Dedifferentiated amniotic fluid mesenchymal stem cell (primary cell): ENCODE measurements around the gene MAD1L1.

ENCODE experiments used
- DNase-seq: peaks from one replicate; pipeline ENCODE4 v3.0.0-alpha.2; 2016; ENCODE audit errors: extremely low spot score

The MAD1L1 gene

DNA sequence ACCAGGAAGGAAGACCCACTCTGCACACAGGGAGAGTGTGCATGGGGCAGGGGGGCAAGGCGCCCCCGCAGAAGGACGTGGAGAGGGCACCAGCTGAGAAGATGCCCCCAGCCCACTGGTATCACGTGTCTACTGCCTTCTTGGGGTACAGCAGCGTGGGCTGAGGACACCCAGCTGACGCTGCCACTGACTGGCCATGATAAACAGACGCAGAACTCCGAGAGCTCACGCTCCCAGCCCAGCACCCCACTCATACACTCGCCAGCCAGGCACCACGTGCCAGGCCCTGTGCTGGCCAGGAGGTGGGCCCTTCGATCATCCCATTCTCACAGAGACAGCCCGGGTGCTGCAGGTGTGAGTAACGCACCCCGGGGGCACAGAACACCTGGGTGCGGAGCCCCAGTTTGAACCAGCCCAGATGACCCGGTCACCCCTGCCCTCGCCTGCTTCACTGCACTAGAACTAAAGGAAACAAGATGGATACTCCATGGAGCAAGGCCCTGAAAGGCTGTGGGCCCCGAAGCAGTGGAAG, 199.8 kb downstream of the MAD1L1 start:
- DNase-seq, result no peak

DNA sequence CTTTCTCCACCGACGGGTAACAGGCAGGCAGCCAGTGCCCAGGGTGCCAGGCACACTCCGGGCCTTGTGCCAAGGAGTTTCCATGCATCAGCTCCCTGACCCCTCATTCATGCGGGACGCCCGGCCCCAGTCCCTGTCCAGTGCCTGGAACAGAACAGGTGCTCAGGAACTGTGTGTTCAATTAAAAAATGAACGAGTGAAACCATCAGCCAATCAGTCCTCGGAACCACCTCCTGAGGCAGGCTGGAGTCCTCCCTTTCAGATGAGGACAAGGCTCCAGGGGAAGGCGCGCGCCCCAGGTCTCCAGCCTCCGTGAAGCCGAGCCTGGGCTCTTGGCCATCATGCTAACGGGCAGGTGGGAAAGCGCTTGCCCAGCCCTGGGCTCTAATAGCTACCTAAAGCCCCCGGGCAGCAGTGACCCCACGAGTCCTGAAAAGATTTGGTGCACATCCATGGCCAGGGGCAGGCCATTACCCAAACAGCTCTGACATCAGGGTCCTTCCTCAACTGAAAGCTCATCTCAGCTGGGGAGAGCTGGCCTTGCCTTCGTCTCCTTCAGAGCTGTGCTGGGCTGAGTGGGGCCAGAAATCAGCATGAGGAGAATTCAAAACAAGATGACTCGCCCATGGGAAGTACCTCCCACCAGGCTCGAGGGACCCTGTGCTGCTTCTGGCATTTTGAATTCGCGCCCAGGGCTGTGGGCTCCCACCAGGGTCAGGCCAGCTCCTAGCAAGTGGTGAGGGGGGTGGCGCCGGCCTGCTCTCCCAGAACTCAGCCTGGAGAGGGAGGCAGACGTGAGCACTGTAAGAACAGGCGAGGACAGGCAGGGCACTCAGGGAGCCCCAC, 200.5 kb downstream of the MAD1L1 start:
- DNase-seq, result no peak

DNA sequence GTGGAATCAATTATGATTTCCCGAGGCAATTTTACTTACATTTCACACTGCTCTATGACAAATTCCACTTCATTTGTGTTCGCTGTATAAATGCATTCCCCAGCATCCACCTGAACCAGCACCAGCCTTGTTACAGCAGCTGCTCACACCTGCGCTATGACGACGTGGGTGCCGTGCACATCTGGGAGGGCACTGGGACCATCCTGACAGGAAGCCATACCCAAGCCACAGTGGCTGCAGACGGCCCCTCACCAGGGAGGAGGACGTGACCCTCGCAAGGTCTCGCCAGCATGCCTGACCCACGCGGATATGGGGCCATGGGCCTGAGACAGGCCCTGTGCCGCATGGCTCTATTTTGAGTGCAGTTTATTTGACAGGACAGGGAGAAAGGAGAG, 201.3 kb downstream of the MAD1L1 start:
- DNase-seq, result no peak

DNA sequence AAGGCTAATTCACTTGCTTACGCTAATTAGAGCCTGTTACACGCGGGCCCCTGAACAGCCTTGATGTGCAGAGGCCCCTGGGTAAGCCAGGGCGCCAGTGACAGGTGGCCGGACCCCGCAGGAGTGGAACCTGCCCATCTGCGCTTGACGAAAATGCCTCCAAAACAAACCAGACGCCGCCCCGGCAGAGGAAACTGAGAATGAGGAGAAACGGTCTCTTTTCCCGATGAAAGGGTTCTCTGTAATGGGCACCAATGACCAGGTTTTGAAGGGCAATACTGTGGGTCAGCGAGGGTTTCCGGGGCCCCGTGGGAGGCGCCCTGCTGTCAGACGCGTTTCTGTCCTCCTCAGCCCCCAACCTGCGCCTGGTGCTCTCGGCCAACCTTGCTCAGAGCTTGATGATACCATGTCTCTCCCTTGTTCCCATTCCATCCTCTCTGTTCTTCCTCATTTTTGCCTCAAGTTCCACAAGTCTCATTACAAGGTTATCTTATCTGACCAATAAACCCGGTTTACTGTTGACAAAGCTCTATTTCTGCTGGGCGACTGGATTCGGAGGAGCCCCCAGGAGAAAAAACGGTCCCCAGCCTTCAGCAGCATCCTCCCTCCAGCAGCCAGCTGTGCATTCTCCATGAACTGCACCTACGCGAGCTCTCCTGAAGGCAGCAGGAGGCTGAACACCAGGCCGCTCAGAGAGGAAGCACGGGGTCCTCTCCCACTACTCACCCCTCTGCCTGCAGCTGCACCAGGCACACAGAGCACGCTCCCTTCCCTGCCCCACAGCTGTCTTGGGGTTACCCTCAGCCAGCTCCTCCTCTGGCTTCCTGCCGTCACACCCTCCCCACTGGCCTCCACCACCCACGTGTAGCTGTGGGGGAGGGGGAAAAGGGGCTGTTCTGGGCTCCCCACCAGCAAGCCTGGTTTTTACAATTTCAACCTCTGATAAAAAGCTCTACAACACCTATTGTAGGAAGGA, 202.0 kb downstream of the MAD1L1 start:
- DNase-seq, result no peak

DNA sequence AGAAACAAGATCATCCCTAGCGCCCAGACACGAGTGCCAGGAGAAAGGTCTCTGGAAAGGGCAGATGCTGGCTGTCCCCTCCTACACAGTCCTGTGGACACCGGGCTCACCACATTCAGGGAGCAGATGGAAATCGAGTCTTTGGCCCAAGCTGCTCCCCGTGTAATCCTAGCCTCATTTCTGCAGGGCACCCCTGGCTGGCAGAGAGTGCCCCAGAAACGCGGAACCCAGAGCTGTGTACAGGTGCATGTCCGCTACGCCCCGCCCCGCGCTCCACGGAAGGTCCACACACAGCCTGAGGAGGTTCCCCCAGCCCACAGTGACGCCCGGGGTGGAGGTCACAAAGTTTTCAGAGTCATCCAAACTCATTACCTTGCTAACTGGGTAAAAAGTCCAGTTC, 202.8 kb downstream of the MAD1L1 start:
- DNase-seq, result no peak

DNA sequence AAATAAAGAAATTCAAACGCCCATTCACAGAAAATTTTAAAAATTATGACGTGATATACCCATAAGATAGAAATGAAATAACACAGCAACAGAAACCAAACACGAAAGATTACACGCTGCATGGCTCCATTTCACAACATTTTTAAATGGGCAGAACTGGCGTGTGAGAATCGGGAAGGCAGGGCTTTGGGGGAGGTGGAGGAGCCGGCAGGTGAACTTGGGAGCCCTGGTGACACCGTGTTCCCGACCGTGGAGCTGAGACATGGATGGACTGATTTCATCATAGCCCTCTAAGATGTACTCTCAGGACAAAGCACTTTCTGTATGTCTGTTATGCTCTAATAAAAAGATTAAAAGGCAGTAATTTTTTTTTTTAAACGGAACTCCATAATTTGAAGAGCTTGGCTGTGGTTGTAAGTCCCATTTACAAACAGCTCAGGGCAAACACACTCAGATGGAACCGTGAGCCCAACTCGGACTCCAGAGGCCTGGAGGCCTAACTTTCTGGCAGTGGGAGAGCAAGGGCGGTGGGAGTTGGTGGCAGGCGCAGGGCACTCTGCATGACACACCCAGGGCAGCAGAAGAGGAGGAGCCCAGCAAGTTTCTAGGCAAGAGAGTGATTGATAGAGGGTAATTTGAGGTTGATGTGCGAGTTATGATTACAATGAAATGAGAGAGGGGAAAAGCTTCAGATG, 203.4 kb downstream of the MAD1L1 start:
- DNase-seq, result no peak

DNA sequence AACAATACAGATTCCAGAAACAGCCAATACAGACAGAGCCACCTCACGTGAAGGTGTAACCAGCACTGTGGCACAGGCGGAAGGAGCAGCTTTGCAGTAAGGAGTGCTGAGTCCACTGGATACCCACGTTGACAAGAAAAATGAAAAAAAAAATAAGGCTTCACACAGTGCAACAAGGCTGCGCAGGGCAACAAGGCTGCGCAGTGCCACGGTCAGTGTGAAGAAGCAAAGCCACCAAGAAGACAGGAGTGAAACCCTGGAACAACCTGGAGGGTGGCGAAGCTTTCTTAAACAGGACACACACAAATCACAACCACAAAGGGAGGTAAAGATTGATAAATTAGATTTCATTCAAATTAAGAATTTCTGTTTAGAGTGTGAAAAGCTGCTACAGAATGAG, 204.0 kb downstream of the MAD1L1 start:
- DNase-seq, result no peak

DNA sequence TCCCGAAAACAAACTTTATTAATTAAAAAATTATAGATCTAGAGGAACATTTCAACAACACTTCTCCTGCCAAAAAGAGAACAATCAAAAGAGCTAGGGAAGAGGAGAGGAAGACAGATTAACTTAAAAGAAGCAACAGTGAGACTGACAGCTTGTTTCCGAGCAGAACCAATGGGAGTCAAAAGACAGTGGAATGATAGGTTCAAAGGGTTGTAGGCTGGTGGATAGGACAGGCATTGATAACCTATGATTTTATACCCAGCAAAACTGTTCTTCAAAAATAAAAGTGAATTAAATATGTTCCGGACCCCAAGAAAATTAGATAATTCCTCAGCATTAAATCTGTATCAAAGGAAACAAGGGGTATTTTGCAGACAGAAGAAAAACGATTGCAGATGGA, 207.6 kb downstream of the MAD1L1 start:
- DNase-seq, result no peak

DNA sequence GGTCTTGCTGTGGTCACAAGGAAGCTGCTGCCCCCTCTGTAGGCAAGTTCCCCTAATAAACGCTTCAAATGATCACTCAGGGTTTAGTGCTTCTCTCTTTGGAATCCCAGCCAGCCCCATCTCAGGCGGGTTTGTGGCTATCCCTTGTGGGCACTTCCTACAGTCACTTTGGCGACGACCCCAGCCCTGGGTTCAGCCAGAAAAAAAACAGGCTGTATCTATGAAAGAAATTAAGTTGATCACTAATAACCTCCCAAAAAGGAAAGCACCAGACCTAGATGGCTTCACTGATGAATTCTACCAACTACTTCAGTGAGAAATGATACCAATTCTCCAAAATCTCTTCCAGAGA, 208.2 kb downstream of the MAD1L1 start:
- DNase-seq, result no peak

DNA sequence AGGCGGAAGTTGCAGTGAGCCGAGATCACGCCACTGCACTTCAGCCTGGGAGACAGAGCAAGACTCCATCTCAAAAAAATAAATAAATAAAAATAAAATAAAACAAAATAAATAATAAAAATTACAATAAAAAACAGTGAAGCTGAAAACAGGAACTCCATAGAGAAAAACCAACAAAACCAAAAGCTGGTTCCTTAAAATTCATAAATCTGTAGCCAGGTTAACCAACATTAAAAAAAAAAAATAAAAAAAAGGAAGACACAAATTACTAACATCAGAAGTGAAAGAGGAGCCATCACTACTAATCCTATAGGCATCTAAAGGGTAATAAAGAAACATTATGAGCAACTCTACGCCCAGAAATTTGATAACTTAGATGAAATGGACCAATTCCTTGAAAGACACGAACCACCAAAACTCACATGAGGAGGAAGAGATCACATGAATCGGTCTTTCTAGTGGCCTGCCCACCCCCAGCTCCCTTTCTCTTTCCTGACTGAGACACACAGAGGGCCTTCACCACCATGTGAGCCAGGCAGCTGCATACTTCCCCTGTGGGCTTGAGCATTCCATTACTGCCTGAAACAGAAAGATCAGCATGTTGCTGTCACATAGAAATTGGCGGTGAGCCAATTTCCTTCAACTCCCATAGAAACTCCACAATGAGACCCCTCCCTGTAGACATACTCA, 208.7 kb downstream of the MAD1L1 start:
- no peak for DNase-seq

DNA sequence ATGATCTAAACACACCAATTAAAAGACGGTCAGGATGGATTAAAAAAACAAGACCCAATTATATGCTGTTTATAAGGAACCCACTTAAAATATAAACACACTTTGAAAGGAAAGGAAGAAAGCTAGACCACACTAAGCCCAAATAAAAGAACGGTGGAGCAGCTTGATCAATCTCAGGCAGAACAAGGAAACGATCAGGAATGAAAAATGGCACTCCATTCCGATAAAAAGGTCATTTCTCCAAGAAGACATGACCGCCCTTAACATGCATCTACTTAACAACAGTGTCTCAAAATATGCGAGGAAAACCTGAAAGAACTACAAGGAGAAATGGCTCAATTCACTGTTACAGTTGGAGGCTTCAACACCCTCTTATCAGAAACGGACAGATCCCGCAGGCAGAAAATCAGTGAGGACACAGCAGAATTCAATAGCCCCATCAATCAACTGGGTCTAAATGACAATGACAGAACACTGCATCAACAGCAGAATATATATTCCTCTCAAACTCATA, 210.0 kb downstream of the MAD1L1 start:
- no peak for DNase-seq

DNA sequence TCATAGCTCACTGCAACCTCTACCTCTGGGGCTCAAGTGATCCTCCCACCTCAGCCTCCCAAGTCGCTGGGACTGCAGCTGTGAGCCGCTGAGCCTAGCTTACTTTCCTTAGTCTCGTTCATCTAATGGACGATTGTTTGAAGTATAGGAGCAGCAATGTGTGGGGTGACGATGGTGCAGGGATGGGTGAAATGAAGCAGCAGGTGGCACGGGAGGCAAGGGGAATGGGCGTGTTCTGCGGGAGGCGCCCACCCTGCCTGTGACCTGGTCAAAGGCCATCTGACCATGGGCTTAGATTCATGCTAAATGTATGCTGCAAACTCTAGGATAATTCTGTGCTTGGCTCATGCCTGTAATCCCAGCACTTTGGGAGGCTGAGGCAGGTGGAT, 210.7 kb downstream of the MAD1L1 start:
- DNase-seq, result no peak

DNA sequence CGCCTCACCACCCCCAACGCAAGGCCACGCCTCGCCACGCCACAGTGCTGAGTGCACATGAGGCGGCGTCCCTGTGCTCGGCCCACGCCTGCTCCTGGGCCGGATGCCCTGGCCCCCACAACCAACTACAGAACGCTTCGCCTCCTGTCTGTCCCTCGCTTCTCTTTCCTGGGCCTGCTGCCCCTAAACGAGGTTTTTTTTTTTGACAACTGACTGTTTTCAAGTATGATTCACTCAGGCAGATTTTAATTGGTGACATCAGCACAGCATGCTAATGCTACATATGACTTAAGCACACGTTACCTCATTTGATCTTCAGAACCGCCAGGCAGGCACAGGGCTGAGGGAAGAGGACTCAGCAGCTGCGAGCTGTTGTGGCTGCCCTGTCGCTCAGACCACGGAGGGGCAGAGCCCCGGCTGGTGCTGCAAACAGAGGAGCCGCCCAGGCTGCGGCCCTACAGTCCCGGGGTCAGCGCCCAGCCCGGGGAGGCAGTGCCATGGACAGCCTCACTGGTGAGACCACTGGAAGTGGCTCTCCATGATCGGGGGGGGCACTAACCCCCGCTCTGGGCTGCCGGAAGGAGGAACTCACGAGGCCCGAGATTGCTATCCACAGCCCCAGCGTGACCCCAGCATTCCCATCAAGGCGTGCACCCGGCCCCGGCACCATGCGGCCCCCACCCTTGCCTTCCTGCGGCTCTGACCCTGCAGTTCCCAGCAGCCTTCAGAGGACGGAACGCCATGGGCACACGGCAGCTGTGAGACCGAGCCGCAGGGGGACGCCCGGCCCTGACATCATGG, 212.8 kb downstream of the MAD1L1 start:
- peak; percentile 94 for DNase-seq

DNA sequence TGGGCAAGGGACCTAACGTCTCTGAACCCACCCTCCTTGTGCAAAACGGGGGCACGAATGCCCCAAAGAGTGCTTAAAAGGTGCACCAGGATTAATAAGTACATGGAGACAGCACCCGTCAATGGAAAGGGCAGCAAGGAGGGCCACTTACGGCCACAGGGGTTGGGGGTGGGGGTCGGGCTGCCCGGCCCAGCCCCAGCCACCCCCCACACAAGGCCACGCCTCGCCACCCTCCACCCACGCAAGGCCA, 213.4 kb downstream of the MAD1L1 start:
- no peak for DNase-seq

DNA sequence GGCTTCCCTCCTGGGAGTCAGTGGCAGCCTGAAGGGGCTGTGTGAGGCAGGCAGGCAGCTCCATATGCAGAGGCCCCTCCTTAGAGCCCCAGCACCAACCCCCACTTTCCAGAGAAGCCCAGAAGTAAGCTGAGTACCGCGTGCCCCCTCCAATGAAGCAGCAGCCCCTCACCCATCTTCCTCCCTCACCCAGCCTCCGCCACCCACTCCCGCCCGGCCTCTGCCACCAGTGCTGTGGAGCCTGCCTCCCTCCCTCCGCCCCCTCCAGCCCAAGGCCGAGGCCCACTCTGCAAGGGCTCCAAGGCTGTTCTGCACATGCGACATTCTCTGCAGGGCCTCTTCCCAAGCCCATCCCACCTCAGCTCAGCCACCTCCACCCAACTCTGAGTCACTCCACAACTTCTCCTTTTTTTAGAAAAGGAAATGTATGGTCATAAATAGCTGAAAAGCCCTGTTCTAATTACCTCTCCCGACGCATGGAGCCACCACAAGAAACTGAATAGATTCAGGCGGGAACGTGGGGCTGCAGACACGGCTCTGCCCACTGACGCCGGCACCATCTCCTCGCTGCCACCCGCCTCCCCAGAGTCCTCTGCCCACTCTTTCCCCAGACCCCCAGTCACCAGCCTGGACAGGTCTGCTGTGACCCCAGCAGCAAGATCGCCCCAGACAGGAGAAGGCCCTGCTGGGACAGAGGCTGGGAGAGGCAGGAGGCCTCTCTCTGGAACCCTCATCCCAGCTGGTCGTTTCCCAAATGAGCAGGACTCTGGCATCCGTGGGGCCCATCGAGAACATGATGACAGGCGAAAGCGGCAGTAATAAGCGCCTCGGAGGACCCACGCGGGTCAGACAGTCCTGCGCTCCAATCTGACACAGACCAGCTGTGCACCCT, 213.9 kb downstream of the MAD1L1 start:
- peak; percentile 85 for DNase-seq

DNA sequence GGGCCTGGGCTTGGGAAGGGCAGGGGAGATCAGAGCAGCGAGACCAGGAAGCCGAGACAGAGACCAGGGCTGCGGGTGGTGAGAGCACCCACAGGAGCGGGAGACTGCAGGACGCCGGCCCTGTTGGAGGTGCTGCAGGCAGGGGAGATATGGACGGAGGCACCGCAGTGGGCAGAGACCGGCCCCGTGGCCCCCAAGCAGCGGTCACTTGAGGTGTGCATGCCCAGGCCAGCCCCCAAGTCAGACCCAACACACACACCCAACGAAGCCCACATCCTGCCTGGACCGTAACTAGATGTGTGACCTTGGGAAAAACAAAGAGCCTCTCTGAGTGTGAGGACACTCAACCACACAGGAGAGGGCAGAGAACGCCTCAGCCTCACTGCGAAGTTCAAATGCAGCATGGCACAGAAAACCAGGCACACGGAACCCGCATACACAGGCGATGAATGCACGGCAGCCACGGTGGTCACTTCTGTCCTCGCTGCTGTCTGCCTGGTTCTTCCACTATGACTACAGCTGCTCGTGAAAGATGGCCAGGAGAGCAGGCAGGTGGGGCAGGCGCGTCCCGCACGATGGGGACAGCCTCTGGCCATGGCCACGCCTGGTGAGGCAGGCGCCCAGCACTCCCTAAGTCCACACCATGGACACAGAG, 214.7 kb downstream of the MAD1L1 start:
- no peak for DNase-seq

DNA sequence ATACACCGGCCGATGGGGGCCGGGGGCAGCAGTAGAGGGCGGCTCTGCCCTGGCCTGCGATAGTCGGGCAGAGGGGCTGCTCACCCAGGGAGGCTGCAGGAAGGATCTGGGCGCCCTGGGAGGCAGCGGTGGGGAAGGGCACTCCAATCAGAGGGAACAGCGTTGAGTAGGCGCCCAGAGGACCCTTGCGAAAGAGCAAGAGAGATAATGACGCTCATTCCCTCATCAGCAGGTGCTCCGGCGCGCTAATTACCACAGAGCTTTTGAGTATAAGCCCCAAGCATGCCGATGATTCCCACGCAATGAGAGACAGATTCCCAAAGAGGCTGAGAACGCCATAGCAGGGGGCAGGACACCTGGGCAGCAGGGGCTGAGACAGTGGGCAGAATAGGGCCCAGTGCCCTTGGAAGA, 215.3 kb downstream of the MAD1L1 start:
- DNase-seq, result no peak

DNA sequence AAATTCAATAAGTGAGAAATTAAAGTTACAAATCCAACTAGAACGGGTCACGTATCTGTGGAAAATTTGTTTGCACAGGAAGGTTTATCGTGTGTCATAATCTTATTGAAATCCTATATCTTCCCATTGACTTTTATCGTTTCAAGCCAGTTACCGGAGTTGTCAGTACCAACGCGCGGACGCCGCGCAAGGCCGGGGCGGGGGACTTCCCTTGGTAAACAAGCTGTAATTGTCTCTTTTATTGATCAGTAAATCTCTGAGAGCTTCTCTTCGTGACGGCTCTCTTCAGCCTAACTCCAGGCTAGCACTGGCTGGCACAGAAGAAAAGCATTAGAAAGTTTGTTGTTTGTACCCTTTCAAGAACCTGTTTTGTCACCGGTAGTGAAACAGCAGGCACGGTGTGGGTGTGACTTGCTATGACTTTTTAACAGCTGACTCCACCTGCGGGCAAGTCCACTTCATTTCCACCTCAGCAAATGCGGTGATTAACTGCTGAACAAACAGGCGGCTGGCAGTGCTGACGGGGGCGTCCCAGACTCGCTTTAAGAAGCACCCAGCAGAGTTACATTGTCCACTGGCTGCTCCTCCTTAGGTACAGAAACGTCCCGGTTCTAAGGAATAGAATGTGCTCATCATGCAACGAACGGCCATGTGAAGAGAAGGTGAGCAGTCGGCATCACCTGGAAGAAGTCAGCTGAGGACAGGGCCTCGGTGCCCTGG, 215.8 kb downstream of the MAD1L1 start:
- DNase-seq, result no peak
